MM.1S (cell line): ENCODE measurements around the gene IL10.

Source experiments
- CTCF ChIP-seq: fragments of 300-600 bp; sonication (generic); IDR thresholded peaks from 2 replicates; pipeline ENCODE4 v1.5.1; 2016; ENCODE audit warnings: antibody characterized with exemption, low read length, mixed read lengths
- EZH2 ChIP-seq: fragments of 300-600 bp; sonication (generic); optimal IDR thresholded peaks from 2 replicates; pipeline ENCODE3; 2017; ENCODE audit warnings: low read depth, mild to moderate bottlenecking, antibody characterized with exemption, low read length, mixed read lengths
- EZH2phosphoT487 ChIP-seq: fragments of 300-600 bp; sonication (generic); IDR thresholded peaks from 2 replicates; pipeline ENCODE4 v1.6.1; 2018; ENCODE audit warnings: antibody characterized with exemption, low read length

- TF ChIP-seq EZH2: no peak
- no peak for TF ChIP-seq CTCF
- no peak for TF ChIP-seq EZH2phosphoT487
Measured at GRCh38 chr1:206723462-206723804, 48.9 kb downstream of the IL10 start.
